K562 (cell line): Measurements from ENCODE around the gene PLSCR5. TPM values are rescaled to one million over a fixed set of nuclear protein-coding genes. Genes with fewer than 3 reads are reported as not detected.

Source experiments
- ZBTB40 ChIP-seq, 2 experiments: fragments of 450-650 bp in 1 of 2; sonication (generic) in 1 of 2; formaldehyde crosslinking in 1 of 2; IDR thresholded peaks; 2 replicates each; pipeline versions ENCODE4 v1.7.1 to v1.9.0; 2016 to 2022; ENCODE audit warnings: inconsistent platforms in 1 of 2, mild to moderate bottlenecking in 1 of 2, missing genetic modification reagents in 1 of 2
- polyA plus RNA-seq, 8 experiments: library from polyadenylated mRNA; depleted of rRNA in 4 of 8; stranded (reverse) in 5 of 8; unstranded in 3 of 8; fragments of >200 nt; fragmentation: Nextera tagmentation in 2 of 8; fragmentation: Illumina TruSeq in 1 of 8; extraction: Ambion mirVana in 2 of 8; extraction: Trizol in 1 of 8; gene quantifications; 2 replicates each; pipeline versions ENCODE4 v1.2.1 to v1.2.3, GENCODE V29; 2011 to 2014; ENCODE audit warnings: inconsistent platforms in 1 of 8, missing spikeins in 1 of 8
- total RNA-seq, 7 experiments: library from RNA; depleted of rRNA in 6 of 7; stranded (reverse); fragments of >200 nt in 6 of 7; fragmentation: Illumina TruSeq in 2 of 7; extraction: Trizol in 2 of 7; gene quantifications; 2 replicates each; pipeline versions ENCODE4 v1.2.1 to v1.2.3, GENCODE V29; 2011 to 2021; ENCODE audit warnings: low replicate concordance in 1 of 7

The PLSCR5 gene
- total and polyA plus RNA-seq, 9 of the 15 experiments (the other 6 are each of a cell fraction or from before 2014, with no cell fraction given) = not detected

GRCh38 chr3:146640361-146640760 lies 35.2 kb upstream of the PLSCR5 start (continued):
- TF ChIP-seq ZBTB40 (IDR thresholded peaks at IDR 0.05) (no peak), ZBTB40 (CRISPR knock-in tag; IDR thresholded peaks at IDR 0.05) (no peak)
- TF ChIP-seq, all 486 proteins: peak for 0
